ENCODE measurements around the gene RBM20.

- TF ChIP-seq ETS1 (IDR thresholded peaks at IDR 0.05) (no peak), REST (IDR thresholded peaks at IDR 0.05; ENCODE audit: unreplicated experiment) (no peak), CTCF (conservative IDR thresholded peaks at IDR 0.05; ENCODE audit: low read depth in 2 of 2) (no peak), CREB1 (CRISPR knock-in tag; IDR thresholded peaks at IDR 0.05; ENCODE audit: low read depth) (no peak), EZH2 (IDR thresholded peaks at IDR 0.05; ENCODE audit: low read depth, unreplicated experiment) (no peak), JUNB (IDR thresholded peaks at IDR 0.05; ENCODE audit: unreplicated experiment) (no peak), POLR2AphosphoS5 (IDR thresholded peaks at IDR 0.05; ENCODE audit: low read depth) (no peak), ZNF331 (CRISPR knock-in tag; IDR thresholded peaks at IDR 0.05; ENCODE audit: low read depth) (no peak)
These were observed 81.9 kb downstream of the RBM20 start for GRCh38 chr10:110725801-110726630.

All from GM23338 (cell line).